ENCODE measurements around the gene CLCA2. TPM values are rescaled to one million over a fixed set of nuclear protein-coding genes. Genes with fewer than 3 reads are reported as not detected.

Gene CLCA2
- total RNA-seq, 2 donors from 2014 or later: 2.7 to 2.8 TPM

DNA sequence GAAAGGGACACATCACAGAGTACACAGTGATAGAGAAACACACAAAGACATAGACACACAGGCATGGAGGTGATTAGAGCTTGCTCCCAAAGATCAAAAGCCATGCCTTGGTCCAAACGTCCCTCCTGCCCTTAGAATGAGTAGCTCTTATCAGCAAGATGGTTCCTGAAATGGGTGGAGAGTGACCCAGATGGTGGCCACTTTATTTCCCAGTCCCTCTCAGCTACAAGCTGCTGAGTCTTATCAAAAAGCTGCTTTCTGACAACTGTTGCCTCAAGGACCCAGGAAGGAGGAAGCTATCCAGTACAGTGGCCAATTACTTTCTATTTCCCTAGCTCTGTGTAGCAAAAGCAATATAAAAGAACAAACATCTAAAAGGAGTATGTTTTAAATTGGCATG is 37.0 kb downstream of the CLCA2 start:
- intact Hi-C loops (cut with DNase I): no loop called here
- Histone ChIP-seq H3K36me3 (no peaks in the 10 kb centered on the region), H3K4me1 (replicated peaks) (no peaks in the 10 kb centered on the region), H3K27me3 (replicated peaks; ENCODE audit: insufficient read depth) (no peaks in the 10 kb centered on the region), H3K27ac (no peak overlapping the region), H3K4me3 (no peak overlapping the region), H3K9me3 (no peaks in the 10 kb centered on the region)
- no peak for DNase-seq (ENCODE audit: low spot score)
- TF ChIP-seq, protein P1, sequence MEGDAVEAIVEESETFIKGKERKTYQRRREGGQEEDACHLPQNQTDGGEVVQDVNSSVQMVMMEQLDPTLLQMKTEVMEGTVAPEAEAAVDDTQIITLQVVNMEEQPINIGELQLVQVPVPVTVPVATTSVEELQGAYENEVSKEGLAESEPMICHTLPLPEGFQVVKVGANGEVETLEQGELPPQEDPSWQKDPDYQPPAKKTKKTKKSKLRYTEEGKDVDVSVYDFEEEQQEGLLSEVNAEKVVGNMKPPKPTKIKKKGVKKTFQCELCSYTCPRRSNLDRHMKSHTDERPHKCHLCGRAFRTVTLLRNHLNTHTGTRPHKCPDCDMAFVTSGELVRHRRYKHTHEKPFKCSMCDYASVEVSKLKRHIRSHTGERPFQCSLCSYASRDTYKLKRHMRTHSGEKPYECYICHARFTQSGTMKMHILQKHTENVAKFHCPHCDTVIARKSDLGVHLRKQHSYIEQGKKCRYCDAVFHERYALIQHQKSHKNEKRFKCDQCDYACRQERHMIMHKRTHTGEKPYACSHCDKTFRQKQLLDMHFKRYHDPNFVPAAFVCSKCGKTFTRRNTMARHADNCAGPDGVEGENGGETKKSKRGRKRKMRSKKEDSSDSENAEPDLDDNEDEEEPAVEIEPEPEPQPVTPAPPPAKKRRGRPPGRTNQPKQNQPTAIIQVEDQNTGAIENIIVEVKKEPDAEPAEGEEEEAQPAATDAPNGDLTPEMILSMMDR (IDR thresholded peaks at IDR 0.05): no peak
- TF ChIP-seq POLR2A (IDR thresholded peaks at IDR 0.05) (no peak), POLR2AphosphoS5 (IDR thresholded peaks at IDR 0.05) (no peak)
- WGBS: 63% methylated on average over 1 of the region's 1 CpG

DNA sequence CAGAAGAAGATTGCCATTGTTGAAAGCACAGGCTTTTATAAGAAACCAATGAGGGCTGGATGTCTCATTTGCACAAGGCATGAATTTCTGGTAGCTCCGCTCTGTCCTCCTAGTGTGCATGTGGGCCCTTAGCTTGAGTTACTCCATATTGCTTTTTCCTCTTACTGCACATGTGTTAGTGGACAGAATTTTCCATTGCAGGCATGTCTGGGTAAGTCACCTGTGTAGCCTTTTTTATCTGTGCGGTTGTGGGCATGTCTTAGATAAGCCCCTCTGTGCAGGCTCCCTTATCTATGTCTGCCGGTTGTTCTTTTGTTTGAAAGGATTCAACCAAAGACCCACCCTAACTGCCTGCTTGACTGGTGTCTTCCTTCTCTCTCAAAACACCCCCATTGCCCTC is 37.5 kb downstream of the CLCA2 start:
- intact Hi-C loops (cut with DNase I): no loop called here
- WGBS: 91% methylated on average over 3 of the region's 3 CpGs
- Histone ChIP-seq H3K36me3 (no peaks in the 10 kb centered on the region), H3K27me3 (replicated peaks; ENCODE audit: insufficient read depth) (no peaks in the 10 kb centered on the region), H3K27ac (no peak overlapping the region), H3K4me1 (replicated peaks) (no peaks in the 10 kb centered on the region), H3K9me3 (no peaks in the 10 kb centered on the region), H3K4me3 (no peak overlapping the region)
- no peak for TF ChIP-seq POLR2A (IDR thresholded peaks at IDR 0.05)
- TF ChIP-seq, protein P1 (IDR thresholded peaks at IDR 0.05): no peak
- TF ChIP-seq POLR2AphosphoS5 (IDR thresholded peaks at IDR 0.05): no peak
- no peak for DNase-seq (ENCODE audit: low spot score)

DNA sequence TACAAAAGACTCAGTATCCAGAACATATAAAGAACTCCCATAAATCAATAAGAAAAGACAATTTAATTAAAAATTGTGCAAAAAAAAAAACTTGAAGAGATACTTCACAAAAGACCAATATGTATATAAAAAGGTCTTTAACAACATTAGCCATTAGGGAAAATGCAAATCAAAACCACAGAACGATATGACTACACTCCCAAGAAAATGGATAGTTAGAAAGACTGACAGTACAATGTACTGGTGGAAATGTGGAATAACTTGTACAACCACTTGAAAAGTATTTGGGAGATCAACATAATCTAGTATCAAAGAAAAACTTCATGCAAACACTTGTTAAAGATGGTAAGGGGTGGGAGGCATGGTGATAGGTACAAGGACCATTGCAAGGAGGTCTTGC is 40.8 kb downstream of the CLCA2 start:
- DNase-seq (ENCODE audit: low spot score): no peak
- WGBS: 77% methylated on average over 1 of the region's 1 CpG
- TF ChIP-seq POLR2AphosphoS5 (IDR thresholded peaks at IDR 0.05) (no peak), POLR2A (IDR thresholded peaks at IDR 0.05) (no peak)
- TF ChIP-seq, protein P1 (IDR thresholded peaks at IDR 0.05): no peak
- intact Hi-C loops (cut with DNase I): no loop called here
- H3K36me3 ChIP-seq: no peaks in the 10 kb centered on the region
- H3K4me1 ChIP-seq (replicated peaks): no peaks in the 10 kb centered on the region
- no peak overlapping the region for H3K4me3 ChIP-seq
- no peak overlapping the region for H3K27ac ChIP-seq
- H3K27me3 ChIP-seq (replicated peaks; ENCODE audit: insufficient read depth): no peaks in the 10 kb centered on the region
- no peaks in the 10 kb centered on the region for H3K9me3 ChIP-seq

DNA sequence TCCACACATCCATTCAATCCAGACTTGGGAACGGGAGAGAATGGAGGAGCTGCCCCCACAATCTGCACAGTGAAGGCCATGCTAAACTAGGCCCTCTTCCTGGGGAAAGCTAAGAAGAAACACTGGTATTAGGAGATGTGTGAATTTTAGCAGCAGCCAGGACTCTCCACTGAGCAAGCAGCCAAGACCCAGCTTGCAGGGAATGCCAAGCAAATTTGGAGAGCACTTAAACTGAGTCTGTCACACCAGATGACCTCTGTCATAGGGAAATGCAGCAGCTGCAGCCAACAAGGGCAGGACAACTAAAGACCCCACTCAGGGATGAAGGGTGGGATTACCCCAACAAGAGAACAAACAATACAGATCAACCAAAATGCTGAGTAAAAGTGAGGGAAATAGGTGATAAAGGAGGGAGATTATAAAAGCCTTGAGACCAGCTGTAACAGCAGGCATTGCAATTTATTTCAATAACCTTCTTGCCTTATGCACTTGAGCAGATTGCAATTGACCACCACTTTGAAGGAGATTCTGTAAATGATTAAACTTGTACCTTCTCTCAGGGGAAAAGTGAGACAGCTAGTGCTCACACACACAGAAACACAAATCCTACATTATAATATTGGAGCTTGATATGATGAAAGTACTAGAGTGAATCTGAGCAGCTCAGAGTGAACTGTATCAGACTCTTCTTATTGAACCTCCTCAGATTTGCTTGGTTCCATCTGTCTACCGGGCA is 42.3 kb downstream of the CLCA2 start:
- no peak overlapping the region for H3K27ac ChIP-seq
- intact Hi-C loops (cut with DNase I): no loop called here
- TF ChIP-seq POLR2AphosphoS5 (IDR thresholded peaks at IDR 0.05) (no peak), POLR2A (IDR thresholded peaks at IDR 0.05) (no peak)
- TF ChIP-seq, protein P1 (IDR thresholded peaks at IDR 0.05): no peak
- no peaks in the 10 kb centered on the region for H3K9me3 ChIP-seq
- no peaks in the 10 kb centered on the region for H3K27me3 ChIP-seq (replicated peaks; ENCODE audit: insufficient read depth)
- H3K36me3 ChIP-seq: no peaks in the 10 kb centered on the region
- DNase-seq (ENCODE audit: low spot score): no peak
- H3K4me1 ChIP-seq (replicated peaks): no peaks in the 10 kb centered on the region
- H3K4me3 ChIP-seq: no peak overlapping the region
- 89% methylated on average over 2 of the region's 2 CpGs for WGBS

DNA sequence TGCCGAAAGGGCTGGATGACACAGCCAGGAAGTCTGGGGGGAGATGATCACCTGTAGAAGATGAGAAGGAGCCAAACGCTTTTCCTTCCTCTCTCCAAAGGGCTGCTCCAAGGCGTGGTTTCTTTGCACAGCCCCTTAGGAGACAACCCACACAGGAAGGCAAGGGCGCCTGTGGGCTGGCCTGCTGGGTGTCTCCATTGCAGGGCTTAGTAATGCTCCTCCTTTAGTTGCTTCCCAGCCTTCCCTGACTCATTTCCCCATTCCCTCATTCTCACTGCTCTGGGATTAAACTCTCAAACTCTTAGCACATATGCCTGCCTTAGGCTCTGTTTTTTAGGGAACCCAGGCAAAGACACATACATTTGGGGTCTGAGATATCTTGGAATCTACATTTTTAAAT is 43.0 kb downstream of the CLCA2 start:
- H3K9me3 ChIP-seq: no peaks in the 10 kb centered on the region
- no peaks in the 10 kb centered on the region for H3K4me1 ChIP-seq (replicated peaks)
- H3K27me3 ChIP-seq (replicated peaks; ENCODE audit: insufficient read depth): no peaks in the 10 kb centered on the region
- 77% methylated on average over 4 of the region's 4 CpGs for WGBS
- no peaks in the 10 kb centered on the region for H3K36me3 ChIP-seq
- no peak overlapping the region for H3K27ac ChIP-seq
- H3K4me3 ChIP-seq: no peak overlapping the region
- DNase-seq (ENCODE audit: low spot score): no peak
- intact Hi-C loops (cut with DNase I): no loop called here
- TF ChIP-seq, protein P1 (IDR thresholded peaks at IDR 0.05): no peak
- no peak for TF ChIP-seq POLR2AphosphoS5 (IDR thresholded peaks at IDR 0.05)
- TF ChIP-seq POLR2A (IDR thresholded peaks at IDR 0.05): no peak
